Right lobe of liver (tissue), 4 donors: ENCODE data around the gene MYO10.

Source experiments
- POLR2A ChIP-seq: fragments of 450-650 bp; IDR thresholded peaks from one replicate; pipeline ENCODE4 v1.6.1; 2017; ENCODE audit warnings: antibody characterized with exemption, mild to moderate bottlenecking
- TF ChIP-seq, protein P1 (sequence below), 4 donors: fragments of 200-600 bp in 3 of 4; fragments of 450-650 bp in 1 of 4; IDR thresholded peaks; one replicate each; pipeline versions ENCODE4 v1.5.1 to v1.8.0; 2016 to 2022; ENCODE audit warnings: antibody characterized with exemption in 4 of 4, mild to moderate bottlenecking in 2 of 4
- donor health status: DM: no; HTN: no; CAD: no.
- donor health status: DM: no; HTN: no; CAD: no.
- donor health status: DM: no; HTN: yes; CAD: no.

DNA sequence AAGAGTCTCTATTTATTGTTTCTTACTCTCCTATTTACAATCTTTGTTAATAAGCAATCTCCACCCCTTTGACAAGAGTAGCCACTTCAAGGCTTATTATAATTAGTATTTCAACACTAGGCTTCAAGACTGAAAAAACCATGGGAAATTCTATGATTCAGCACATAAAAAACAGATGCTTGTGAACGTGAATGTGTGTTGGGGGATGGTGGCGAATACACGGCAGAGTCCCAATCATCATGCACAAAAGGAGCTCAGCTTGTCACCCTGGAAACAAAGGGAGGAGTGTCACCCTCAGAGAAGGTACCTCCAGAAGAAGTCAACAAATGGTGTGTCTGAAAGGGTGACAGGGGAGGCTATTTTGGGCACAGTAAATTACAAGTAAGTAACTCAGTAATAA, 162.1 kb downstream of the MYO10 start:
- TF ChIP-seq, protein P1, sequence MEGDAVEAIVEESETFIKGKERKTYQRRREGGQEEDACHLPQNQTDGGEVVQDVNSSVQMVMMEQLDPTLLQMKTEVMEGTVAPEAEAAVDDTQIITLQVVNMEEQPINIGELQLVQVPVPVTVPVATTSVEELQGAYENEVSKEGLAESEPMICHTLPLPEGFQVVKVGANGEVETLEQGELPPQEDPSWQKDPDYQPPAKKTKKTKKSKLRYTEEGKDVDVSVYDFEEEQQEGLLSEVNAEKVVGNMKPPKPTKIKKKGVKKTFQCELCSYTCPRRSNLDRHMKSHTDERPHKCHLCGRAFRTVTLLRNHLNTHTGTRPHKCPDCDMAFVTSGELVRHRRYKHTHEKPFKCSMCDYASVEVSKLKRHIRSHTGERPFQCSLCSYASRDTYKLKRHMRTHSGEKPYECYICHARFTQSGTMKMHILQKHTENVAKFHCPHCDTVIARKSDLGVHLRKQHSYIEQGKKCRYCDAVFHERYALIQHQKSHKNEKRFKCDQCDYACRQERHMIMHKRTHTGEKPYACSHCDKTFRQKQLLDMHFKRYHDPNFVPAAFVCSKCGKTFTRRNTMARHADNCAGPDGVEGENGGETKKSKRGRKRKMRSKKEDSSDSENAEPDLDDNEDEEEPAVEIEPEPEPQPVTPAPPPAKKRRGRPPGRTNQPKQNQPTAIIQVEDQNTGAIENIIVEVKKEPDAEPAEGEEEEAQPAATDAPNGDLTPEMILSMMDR (IDR thresholded peaks at IDR 0.05) = no peak
- no peak for TF ChIP-seq POLR2A
